ENCODE results near the gene MYO1D. TPM values are rescaled to one million over a fixed set of nuclear protein-coding genes. Genes with fewer than 3 reads are reported as not detected.
"Not testable (repeated sequence)": the region's sequence is repeated elsewhere in the genome, so short reads cannot be mapped to it uniquely, and the experiment has no call there.

Gene MYO1D
- total RNA-seq, 1 donor from 2014 or later = 12.9 TPM

GRCh38 chr17:32909787-32910369, 33.0 kb upstream of the MYO1D start:
- peaks cover 20% of the 10 kb centered on the region for H3K4me1 Mint-ChIP-seq
- intact Hi-C loops (cut with micrococcal nuclease) = loop anchor here (1.0 kb wide), 1 partner anchor 127 kb away; no protein-coding TSS in a partner anchor
- H3K36me3 Mint-ChIP-seq (ENCODE audit: low read depth) = no peaks in the 10 kb centered on the region
- H3K27ac Mint-ChIP-seq = no peak overlapping the region
- peak; percentile 87 for DNase-seq
- no peak overlapping the region for H3K4me3 Mint-ChIP-seq
- H3K27me3 Mint-ChIP-seq = peaks cover 34% of the 10 kb centered on the region
- no peaks in the 10 kb centered on the region for H3K9me3 Mint-ChIP-seq

GRCh38 chr17:32907583-32907982, 30.7 kb upstream of the MYO1D start:
- intact Hi-C loops (cut with micrococcal nuclease) = no loop called here
- no peak overlapping the region for H3K4me3 Mint-ChIP-seq

DNA sequence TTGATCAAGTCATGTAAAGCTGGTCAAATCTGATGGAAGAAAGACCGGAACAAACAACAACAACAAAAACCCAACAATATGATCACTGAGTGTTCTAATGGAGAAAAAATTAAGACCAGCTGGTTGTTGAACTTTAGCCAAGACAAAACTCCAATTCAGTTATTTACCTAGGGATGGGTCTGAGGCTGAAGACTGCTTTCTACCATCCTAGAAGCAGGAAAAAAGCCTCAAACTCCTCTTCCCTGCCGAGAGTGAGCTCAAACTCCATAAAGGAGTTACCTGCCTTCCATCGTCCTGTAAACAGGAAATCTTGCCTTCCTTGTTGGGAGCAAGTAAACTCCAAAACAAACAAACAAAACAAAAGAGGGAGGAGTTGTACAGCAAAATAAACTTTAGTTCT, 28.0 kb upstream of the MYO1D start:
- Mint-ChIP-seq H3K9me3 (no peaks in the 10 kb centered on the region), H3K27me3 (peaks cover 35% of the 10 kb centered on the region), H3K4me3 (no peak overlapping the region), H3K27ac (no peak overlapping the region), H3K4me1 (peaks cover 20% of the 10 kb centered on the region), H3K36me3 (ENCODE audit: low read depth) (no peaks in the 10 kb centered on the region)
- DNase-seq = no peak
- intact Hi-C loops (cut with micrococcal nuclease) = no loop called here

More at GRCh38 chr17:32907583-32907982, 30.7 kb upstream of the MYO1D start:
- peak; percentile 34 for DNase-seq
- no peaks in the 10 kb centered on the region for H3K9me3 Mint-ChIP-seq
- H3K36me3 Mint-ChIP-seq (ENCODE audit: low read depth) = no peaks in the 10 kb centered on the region
- peaks cover 36% of the 10 kb centered on the region for H3K27me3 Mint-ChIP-seq
- H3K27ac Mint-ChIP-seq = no peak overlapping the region
- H3K4me1 Mint-ChIP-seq = peaks cover 20% of the 10 kb centered on the region

GRCh38 chr17:32903774-32904673, 27.1 kb upstream of the MYO1D start:
- Mint-ChIP-seq H3K27ac (peak overlapping the region; percentile 57), H3K36me3 (ENCODE audit: low read depth) (no peaks in the 10 kb centered on the region), H3K4me3 (no peak overlapping the region), H3K9me3 (no peaks in the 10 kb centered on the region), H3K27me3 (peaks cover 33% of the 10 kb centered on the region), H3K4me1 (peaks cover 17% of the 10 kb centered on the region)
- DNase-seq = peak; percentile 59
- intact Hi-C loops (cut with micrococcal nuclease) = no loop called here

DNA sequence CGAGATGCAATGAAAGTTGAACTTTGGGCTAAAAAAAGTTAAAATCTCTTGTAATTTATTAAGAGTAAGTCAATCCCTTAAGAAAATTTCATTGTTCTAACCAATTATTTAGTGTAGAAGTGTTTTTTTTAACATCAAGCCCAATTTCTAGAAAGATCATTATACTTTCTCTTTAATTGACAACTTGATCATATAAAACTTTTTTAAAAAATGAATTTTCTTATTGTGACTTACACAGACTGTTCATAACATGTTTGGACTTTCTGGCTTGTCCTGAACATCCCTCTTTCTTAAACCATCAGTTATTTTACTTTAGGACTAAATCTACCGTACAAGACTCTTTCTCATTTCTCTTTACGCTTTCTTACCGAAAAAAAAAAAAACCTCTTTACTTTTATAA, 24.8 kb upstream of the MYO1D start:
- DNase-seq = no peak
- intact Hi-C loops (cut with micrococcal nuclease) = no loop called here
- peaks cover 17% of the 10 kb centered on the region for H3K4me1 Mint-ChIP-seq
- peaks cover 40% of the 10 kb centered on the region for H3K27me3 Mint-ChIP-seq
- no peaks in the 10 kb centered on the region for H3K36me3 Mint-ChIP-seq (ENCODE audit: low read depth)
- H3K27ac Mint-ChIP-seq = no peak overlapping the region
- no peak overlapping the region for H3K4me3 Mint-ChIP-seq
- no peaks in the 10 kb centered on the region for H3K9me3 Mint-ChIP-seq

DNA sequence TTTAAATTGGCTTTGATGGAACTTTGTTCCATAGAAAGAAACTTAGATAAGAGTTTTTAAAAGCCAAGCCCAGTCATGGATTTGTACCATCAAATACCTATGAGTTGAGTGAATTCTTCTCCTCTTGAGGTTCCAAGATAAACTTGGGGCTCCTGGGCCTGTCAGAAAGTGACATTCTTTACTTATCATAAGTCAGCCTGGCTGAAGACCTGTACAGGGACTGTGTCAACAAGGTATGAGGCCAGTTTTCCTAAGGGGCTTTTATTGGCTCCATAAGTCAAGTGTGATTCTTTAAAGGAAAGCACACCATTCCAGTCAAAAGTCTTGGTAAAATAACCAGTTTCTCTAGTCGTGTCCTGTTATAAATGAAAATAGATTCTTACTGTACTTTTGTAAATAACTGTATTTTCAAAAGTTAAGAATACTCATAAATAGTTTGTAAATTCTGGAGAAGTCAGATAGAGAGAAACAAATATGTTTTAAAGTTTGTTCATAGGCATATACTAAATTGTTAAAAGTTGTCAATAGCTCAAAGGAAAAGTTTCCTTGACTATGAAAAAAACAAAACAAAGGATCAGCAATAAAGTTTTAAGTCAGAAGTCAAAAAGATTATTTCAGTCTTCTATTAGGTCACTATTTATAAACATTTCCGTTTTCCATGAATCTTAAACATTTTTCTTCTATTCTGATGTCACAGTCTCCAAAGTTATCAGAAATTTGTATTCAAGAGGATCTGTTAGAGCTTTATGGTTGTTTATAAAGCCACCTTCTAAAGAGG, 22.5 kb upstream of the MYO1D start:
- Mint-ChIP-seq H3K27me3 (peaks cover 23% of the 10 kb centered on the region), H3K4me1 (peaks cover 8% of the 10 kb centered on the region), H3K36me3 (ENCODE audit: low read depth) (no peaks in the 10 kb centered on the region), H3K9me3 (no peaks in the 10 kb centered on the region), H3K4me3 (no peak overlapping the region), H3K27ac (no peak overlapping the region)
- DNase-seq = no peak
- intact Hi-C loops (cut with micrococcal nuclease) = no loop called here

- Mint-ChIP-seq H3K4me3 (no peak overlapping the region), H3K4me1 (no peaks in the 10 kb centered on the region), H3K9me3 (no peaks in the 10 kb centered on the region), H3K27ac (no peak overlapping the region), H3K36me3 (ENCODE audit: low read depth) (no peaks in the 10 kb centered on the region), H3K27me3 (peaks cover 29% of the 10 kb centered on the region)
- DNase-seq = no peak
- intact Hi-C loops (cut with micrococcal nuclease) = no loop called here
Measured at GRCh38 chr17:32896647-32897258, 19.8 kb upstream of the MYO1D start.

DNA sequence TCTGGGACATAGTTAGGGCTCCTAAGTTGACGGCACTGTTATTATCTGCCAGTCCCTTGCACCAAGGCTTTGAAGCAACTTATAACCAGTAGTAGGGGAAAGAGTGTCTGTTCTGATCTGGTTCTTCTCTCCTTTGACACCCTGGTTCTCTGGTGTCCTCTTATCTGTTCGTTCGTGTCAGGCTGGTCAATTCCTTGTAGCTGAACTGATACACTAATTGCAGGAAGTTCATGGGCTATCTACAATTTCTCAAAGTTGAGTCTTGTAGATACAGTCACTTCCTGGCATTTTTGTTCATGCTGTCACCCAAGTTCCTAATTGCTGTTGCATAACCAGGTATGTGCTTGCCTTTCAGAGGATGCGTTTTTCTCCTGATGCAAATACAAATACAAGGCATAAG, 17.3 kb upstream of the MYO1D start:
- H3K36me3 Mint-ChIP-seq (ENCODE audit: low read depth) = no peaks in the 10 kb centered on the region
- DNase-seq = no peak
- H3K27ac Mint-ChIP-seq = no peak overlapping the region
- intact Hi-C loops (cut with micrococcal nuclease) = no loop called here
- H3K27me3 Mint-ChIP-seq = peaks cover 23% of the 10 kb centered on the region
- H3K9me3 Mint-ChIP-seq = no peaks in the 10 kb centered on the region
- H3K4me1 Mint-ChIP-seq = no peaks in the 10 kb centered on the region
- no peak overlapping the region for H3K4me3 Mint-ChIP-seq

GRCh38 chr17:32887410-32887809, 10.5 kb upstream of the MYO1D start:
- intact Hi-C loops (cut with micrococcal nuclease); H3K4me3 Mint-ChIP-seq; H3K36me3 Mint-ChIP-seq (ENCODE audit: low read depth); H3K27ac Mint-ChIP-seq; DNase-seq; H3K9me3 Mint-ChIP-seq: not testable (repeated sequence)
- Mint-ChIP-seq H3K4me1 (peaks cover 10% of the 10 kb centered on the region), H3K27me3 (peaks cover 17% of the 10 kb centered on the region)

GRCh38 chr17:32886951-32887350, 10.0 kb upstream of the MYO1D start:
- H3K4me3 Mint-ChIP-seq; intact Hi-C loops (cut with micrococcal nuclease); H3K36me3 Mint-ChIP-seq (ENCODE audit: low read depth); H3K27ac Mint-ChIP-seq; DNase-seq; H3K9me3 Mint-ChIP-seq: not testable (repeated sequence)
- Mint-ChIP-seq H3K27me3 (peaks cover 18% of the 10 kb centered on the region), H3K4me1 (peaks cover 15% of the 10 kb centered on the region)

DNA sequence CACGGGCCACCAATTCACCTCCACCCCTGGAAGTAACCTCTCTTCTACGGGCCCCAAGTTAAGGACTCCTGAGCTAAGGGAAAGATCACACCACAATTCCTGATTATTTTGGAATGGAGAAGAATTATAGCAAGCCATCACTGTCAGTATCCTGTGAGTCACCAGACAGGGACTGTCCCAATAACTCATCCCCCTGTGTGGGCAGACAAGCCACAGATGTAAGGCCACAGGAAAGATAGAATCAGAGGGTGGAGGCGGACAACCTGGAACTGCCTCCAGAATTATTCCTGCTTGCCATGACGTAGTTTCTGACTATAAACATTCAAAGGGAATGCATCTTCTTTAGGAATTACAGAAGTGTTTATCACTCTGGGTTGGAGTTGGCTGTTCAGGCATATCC, 5.8 kb upstream of the MYO1D start:
- H3K36me3 Mint-ChIP-seq (ENCODE audit: low read depth) = no peaks in the 10 kb centered on the region
- H3K27ac Mint-ChIP-seq = peak overlapping the region; percentile 34
- H3K9me3 Mint-ChIP-seq = no peaks in the 10 kb centered on the region
- no peak for DNase-seq
- peaks cover 23% of the 10 kb centered on the region for H3K4me1 Mint-ChIP-seq
- H3K4me3 Mint-ChIP-seq = no peak overlapping the region
- intact Hi-C loops (cut with micrococcal nuclease) = no loop called here
- H3K27me3 Mint-ChIP-seq = peaks cover 37% of the 10 kb centered on the region

GRCh38 chr17:32882029-32882428, 5.1 kb upstream of the MYO1D start:
- peaks cover 27% of the 10 kb centered on the region for H3K4me1 Mint-ChIP-seq
- H3K9me3 Mint-ChIP-seq = no peaks in the 10 kb centered on the region
- H3K27ac Mint-ChIP-seq = peak overlapping the region; percentile 49
- H3K27me3 Mint-ChIP-seq = peaks cover 37% of the 10 kb centered on the region
- H3K36me3 Mint-ChIP-seq (ENCODE audit: low read depth) = no peaks in the 10 kb centered on the region
- H3K4me3 Mint-ChIP-seq = peak overlapping the region; percentile 11
- DNase-seq = no peak
- intact Hi-C loops (cut with micrococcal nuclease) = no loop called here

DNA sequence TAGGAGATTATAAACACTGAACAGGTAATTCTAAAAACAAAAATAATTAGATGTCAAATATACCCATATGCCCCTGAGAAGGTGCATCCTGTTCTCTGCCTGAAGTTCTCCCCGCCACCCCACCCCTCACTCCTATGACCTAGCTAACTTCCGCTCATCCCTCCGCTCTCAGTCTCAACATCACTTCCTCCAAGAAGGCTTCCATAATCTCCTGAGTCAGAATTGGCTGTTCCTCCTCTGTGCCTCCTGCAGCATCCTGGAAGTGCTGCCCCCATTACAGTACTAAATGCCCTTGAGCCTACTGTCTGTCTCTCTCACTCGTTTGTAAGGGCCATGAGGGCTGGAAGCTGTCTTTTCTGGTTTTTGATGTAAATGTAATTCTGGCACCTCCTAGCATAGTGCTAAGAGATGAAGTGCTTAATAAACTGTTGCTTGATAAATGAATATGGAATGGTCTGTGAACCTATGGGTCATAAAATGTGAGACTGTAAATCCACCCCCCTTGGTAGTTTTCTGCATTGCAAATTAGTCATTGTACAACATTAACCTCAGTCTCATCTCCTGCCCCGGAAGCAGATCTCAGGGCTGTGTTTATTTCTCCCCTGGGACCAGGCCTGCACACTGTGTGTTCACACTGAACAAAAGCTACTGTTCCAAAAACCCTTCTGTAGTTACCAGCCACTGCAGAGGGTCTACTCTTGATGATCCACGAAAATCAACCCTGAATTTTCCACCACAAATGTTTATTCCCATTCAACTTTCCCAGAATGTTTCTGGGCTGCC, 3.9 kb upstream of the MYO1D start:
- H3K4me3 Mint-ChIP-seq = no peak overlapping the region
- DNase-seq = no peak
- H3K36me3 Mint-ChIP-seq (ENCODE audit: low read depth) = no peaks in the 10 kb centered on the region
- peaks cover 32% of the 10 kb centered on the region for H3K4me1 Mint-ChIP-seq
- intact Hi-C loops (cut with micrococcal nuclease) = no loop called here
- no peak overlapping the region for H3K27ac Mint-ChIP-seq
- H3K9me3 Mint-ChIP-seq = no peaks in the 10 kb centered on the region
- H3K27me3 Mint-ChIP-seq = peaks cover 36% of the 10 kb centered on the region

All from activated CD4-positive, alpha-beta T cell treated with anti-CD3 and anti-CD28 coated beads, Interleukin-2, amount 10 ng/mL, durations not matched to agents 24 days and 14 days (primary cell).